ENCODE results near the gene ELOB. TPM values are rescaled to one million over a fixed set of nuclear protein-coding genes. Genes with fewer than 3 reads are reported as not detected.

ELOB gene
- total RNA-seq, 2 donors from 2014 or later: 318 to 496 TPM

DNA sequence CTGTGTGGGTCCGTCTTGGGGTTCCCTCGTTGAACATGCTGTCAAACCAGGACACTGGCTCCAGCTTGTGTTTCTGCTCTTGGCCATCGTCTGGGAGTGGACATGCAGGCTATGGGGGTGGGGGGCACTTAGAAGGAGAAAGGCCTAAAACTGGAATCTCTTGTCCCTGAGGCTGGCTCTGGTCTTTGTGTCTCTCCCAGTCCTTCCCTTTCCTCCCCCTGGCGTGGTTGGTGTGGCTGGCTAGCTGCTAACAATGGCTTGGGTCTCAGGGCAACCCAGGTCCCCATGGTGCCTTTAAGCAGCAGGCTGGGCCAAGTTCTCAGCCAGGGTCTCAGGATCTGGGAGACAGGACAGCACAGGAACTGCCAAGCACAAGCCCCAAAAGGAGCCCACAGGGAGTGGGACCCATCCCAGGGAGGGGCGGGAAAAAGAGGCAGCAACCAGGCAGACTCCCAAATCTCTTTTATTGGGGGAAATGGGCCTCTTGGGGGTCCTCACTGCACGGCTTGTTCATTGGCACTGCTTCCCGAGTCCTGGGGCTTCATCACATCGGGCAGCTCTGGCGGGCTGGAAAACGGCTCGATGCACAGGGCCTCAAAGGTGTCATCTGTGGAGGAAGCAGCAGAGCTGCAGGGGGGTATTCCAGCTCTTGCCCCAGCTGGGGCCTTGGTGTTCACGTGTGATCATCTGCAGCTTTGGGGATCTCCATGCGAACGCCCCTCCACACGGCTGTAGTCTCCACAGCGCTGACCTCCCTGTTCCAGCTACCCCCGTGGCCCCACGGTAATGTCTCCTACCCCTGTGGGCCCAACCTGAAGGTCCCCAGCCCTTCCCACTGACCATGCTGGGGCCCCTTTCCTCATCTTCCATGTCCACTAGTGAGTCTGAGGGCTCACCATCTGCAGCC is 5.3 kb downstream of the ELOB start:
- Histone ChIP-seq H3K4me3 (no peak overlapping the region), H3K27ac (no peak overlapping the region), H3K4me1 (replicated peaks) (peaks cover 7% of the 10 kb centered on the region), H3K9me3 (no peaks in the 10 kb centered on the region), H3K27me3 (replicated peaks; ENCODE audit: insufficient read depth) (no peaks in the 10 kb centered on the region), H3K36me3 (peaks cover 33 to 46% of the 10 kb centered on the region in 2 donors)
- TF ChIP-seq, protein P1, sequence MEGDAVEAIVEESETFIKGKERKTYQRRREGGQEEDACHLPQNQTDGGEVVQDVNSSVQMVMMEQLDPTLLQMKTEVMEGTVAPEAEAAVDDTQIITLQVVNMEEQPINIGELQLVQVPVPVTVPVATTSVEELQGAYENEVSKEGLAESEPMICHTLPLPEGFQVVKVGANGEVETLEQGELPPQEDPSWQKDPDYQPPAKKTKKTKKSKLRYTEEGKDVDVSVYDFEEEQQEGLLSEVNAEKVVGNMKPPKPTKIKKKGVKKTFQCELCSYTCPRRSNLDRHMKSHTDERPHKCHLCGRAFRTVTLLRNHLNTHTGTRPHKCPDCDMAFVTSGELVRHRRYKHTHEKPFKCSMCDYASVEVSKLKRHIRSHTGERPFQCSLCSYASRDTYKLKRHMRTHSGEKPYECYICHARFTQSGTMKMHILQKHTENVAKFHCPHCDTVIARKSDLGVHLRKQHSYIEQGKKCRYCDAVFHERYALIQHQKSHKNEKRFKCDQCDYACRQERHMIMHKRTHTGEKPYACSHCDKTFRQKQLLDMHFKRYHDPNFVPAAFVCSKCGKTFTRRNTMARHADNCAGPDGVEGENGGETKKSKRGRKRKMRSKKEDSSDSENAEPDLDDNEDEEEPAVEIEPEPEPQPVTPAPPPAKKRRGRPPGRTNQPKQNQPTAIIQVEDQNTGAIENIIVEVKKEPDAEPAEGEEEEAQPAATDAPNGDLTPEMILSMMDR (IDR thresholded peaks at IDR 0.05): no peak
- TF ChIP-seq POLR2AphosphoS5 (IDR thresholded peaks at IDR 0.05) (no peak), POLR2A (IDR thresholded peaks at IDR 0.05) (no peak)
- intact Hi-C loops (cut with DNase I): no loop called here
- WGBS: 65% methylated on average over 18 of the region's 18 CpGs
- no peak for DNase-seq (ENCODE audit: low spot score)

GRCh38 chr16:2770057-2770951 is 6.8 kb downstream of the ELOB start:
- Histone ChIP-seq H3K36me3 (peaks cover 33 to 51% of the 10 kb centered on the region in 2 donors), H3K9me3 (no peaks in the 10 kb centered on the region), H3K27ac (no peak overlapping the region), H3K4me3 (no peak overlapping the region), H3K4me1 (replicated peaks) (no peaks in the 10 kb centered on the region), H3K27me3 (replicated peaks; ENCODE audit: insufficient read depth) (no peaks in the 10 kb centered on the region)
- intact Hi-C loops (cut with DNase I): no loop called here
- no peak for DNase-seq (ENCODE audit: low spot score)
- TF ChIP-seq, protein P1 (IDR thresholded peaks at IDR 0.05): no peak
- TF ChIP-seq POLR2AphosphoS5 (IDR thresholded peaks at IDR 0.05) (no peak), POLR2A (IDR thresholded peaks at IDR 0.05) (no peak)
- 72% methylated on average over 26 of the region's 32 CpGs for WGBS

- Histone ChIP-seq H3K27ac (no peak overlapping the region), H3K36me3 (peaks cover 33 to 57% of the 10 kb centered on the region in 2 donors), H3K27me3 (replicated peaks; ENCODE audit: insufficient read depth) (no peaks in the 10 kb centered on the region), H3K4me3 (no peak overlapping the region), H3K9me3 (no peaks in the 10 kb centered on the region), H3K4me1 (replicated peaks) (no peaks in the 10 kb centered on the region)
- WGBS: 67% methylated on average over 14 of the region's 14 CpGs
- TF ChIP-seq POLR2AphosphoS5 (IDR thresholded peaks at IDR 0.05): no peak
- TF ChIP-seq POLR2A (IDR thresholded peaks at IDR 0.05): no peak
- TF ChIP-seq, protein P1 (IDR thresholded peaks at IDR 0.05): no peak
- DNase-seq (ENCODE audit: low spot score): no peak
- intact Hi-C loops (cut with DNase I): no loop called here
Measured at GRCh38 chr16:2769675-2770056, 7.4 kb downstream of the ELOB start.

- Histone ChIP-seq H3K4me3 (no peak overlapping the region), H3K9me3 (no peaks in the 10 kb centered on the region), H3K36me3 (peaks cover 33 to 60% of the 10 kb centered on the region in 2 donors), H3K27me3 (replicated peaks; ENCODE audit: insufficient read depth) (no peaks in the 10 kb centered on the region), H3K4me1 (replicated peaks) (no peaks in the 10 kb centered on the region), H3K27ac (no peak overlapping the region)
- intact Hi-C loops (cut with DNase I): no loop called here
- 83% methylated on average over 11 of the region's 11 CpGs for WGBS
- TF ChIP-seq POLR2A (IDR thresholded peaks at IDR 0.05): no peak
- TF ChIP-seq POLR2AphosphoS5 (IDR thresholded peaks at IDR 0.05): no peak
- TF ChIP-seq, protein P1 (IDR thresholded peaks at IDR 0.05): no peak
- no peak for DNase-seq (ENCODE audit: low spot score)
Measured at GRCh38 chr16:2769100-2769529, 8.0 kb downstream of the ELOB start.
